KMS-11 (cell line): ENCODE results near the gene FEN1.

Source experiments
- H2AFZ ChIP-seq: fragments of 200-600 bp; sonication (generic); 2 replicates; pipeline ENCODE4 v1.6.1; 2016; ENCODE audit warnings: antibody characterized with exemption, mixed run types, low read depth
- H3K27ac ChIP-seq: fragments of 200-600 bp; sonication (generic); 2 replicates; pipeline ENCODE4 v1.6.1; 2016; ENCODE audit warnings: mild to moderate bottlenecking, mixed run types
- H3K27me3 ChIP-seq: fragments of 200-600 bp; sonication (generic); 2 replicates; pipeline ENCODE4 v1.6.1; 2017; ENCODE audit warnings: mild to moderate bottlenecking, low read depth, mixed run types, moderate library complexity; ENCODE audit not compliant: insufficient read depth
- H3K36me3 ChIP-seq: fragments of 200-600 bp; sonication (generic); 2 replicates; pipeline ENCODE4 v1.6.1; 2017; ENCODE audit warnings: mild to moderate bottlenecking, mixed run types; ENCODE audit not compliant: insufficient read depth
- H3K4me1 ChIP-seq: fragments of 200-600 bp; sonication (generic); 2 replicates; pipeline ENCODE4 v1.6.1; 2016; ENCODE audit warnings: mild to moderate bottlenecking, low read depth, mixed run types; ENCODE audit not compliant: poor library complexity, severe bottlenecking
- H3K4me2 ChIP-seq: fragments of 200-600 bp; sonication (generic); 2 replicates; pipeline ENCODE4 v1.7.0; 2016; ENCODE audit warnings: mild to moderate bottlenecking, mixed run types
- H3K4me3 ChIP-seq: fragments of 200-600 bp; sonication (generic); IDR thresholded peaks from 2 replicates; pipeline ENCODE4 v1.6.1; 2017; ENCODE audit warnings: low read depth, low read length, mixed read lengths; ENCODE audit not compliant: insufficient read depth
- H3K79me2 ChIP-seq: fragments of 200-600 bp; sonication (generic); 2 replicates; pipeline ENCODE4 v1.6.1; 2016; ENCODE audit warnings: low read depth, mixed run types; ENCODE audit not compliant: insufficient read depth
- H3K9ac ChIP-seq: fragments of 200-600 bp; sonication (generic); 2 replicates; pipeline ENCODE4 v1.6.1; 2016; ENCODE audit warnings: mild to moderate bottlenecking, mixed run types
- H4K20me1 ChIP-seq: fragments of 200-600 bp; sonication (generic); 2 replicates; pipeline ENCODE4 v1.6.1; 2016; ENCODE audit warnings: mild to moderate bottlenecking, mixed run types; ENCODE audit not compliant: insufficient read depth
- CTCF ChIP-seq: fragments of 200-600 bp; sonication (generic); conservative IDR thresholded peaks from 2 replicates; pipeline ENCODE4 v1.6.1; 2017; ENCODE audit warnings: low read depth, mild to moderate bottlenecking, antibody characterized with exemption, low read length, moderate library complexity, mixed read lengths

FEN1 gene

GRCh38 chr11:61776561-61777075 is 16.1 kb upstream of the FEN1 start:
- H3K79me2 ChIP-seq, result no peaks in the 10 kb centered on the region
- TF ChIP-seq CTCF, result peak; percentile 66
- H3K9ac ChIP-seq, result no peak overlapping the region

GRCh38 chr11:61777234-61778090 is 15.2 kb upstream of the FEN1 start:
- Histone ChIP-seq H3K9ac (no peak overlapping the region), H3K27me3 (no peaks in the 10 kb centered on the region), H2AFZ (peak overlapping the region; percentile 73), H3K27ac (no peak overlapping the region), H3K79me2 (no peaks in the 10 kb centered on the region), H3K4me3 (no peak overlapping the region), H4K20me1 (no peaks in the 10 kb centered on the region), H3K4me2 (peak overlapping the region; percentile 45), H3K4me1 (peaks cover 7% of the 10 kb centered on the region), H3K36me3 (no peaks in the 10 kb centered on the region)
- no peak for TF ChIP-seq CTCF

More at GRCh38 chr11:61776561-61777075, 16.1 kb upstream of the FEN1 start:
- Histone ChIP-seq H3K4me3 (no peak overlapping the region), H3K36me3 (no peaks in the 10 kb centered on the region), H2AFZ (peak overlapping the region; percentile 73; the same call in 1 of the 2 replicates), H3K27ac (no peak overlapping the region), H4K20me1 (no peaks in the 10 kb centered on the region), H3K4me1 (peaks cover 7% of the 10 kb centered on the region), H3K4me2 (peak overlapping the region; percentile 45; the same call in 1 of the 2 replicates), H3K27me3 (no peaks in the 10 kb centered on the region)

GRCh38 chr11:61778357-61778886 is 14.3 kb upstream of the FEN1 start:
- no peak overlapping the region for H3K27ac ChIP-seq
- no peak overlapping the region for H2AFZ ChIP-seq
- no peaks in the 10 kb centered on the region for H3K79me2 ChIP-seq
- TF ChIP-seq CTCF, result no peak
- no peak overlapping the region for H3K4me2 ChIP-seq
- peaks cover 7% of the 10 kb centered on the region for H3K4me1 ChIP-seq
- H3K27me3 ChIP-seq, result no peaks in the 10 kb centered on the region
- H4K20me1 ChIP-seq, result no peaks in the 10 kb centered on the region
- no peaks in the 10 kb centered on the region for H3K36me3 ChIP-seq
- H3K9ac ChIP-seq, result no peak overlapping the region
- no peak overlapping the region for H3K4me3 ChIP-seq

- Histone ChIP-seq H3K9ac (no peak overlapping the region), H3K27me3 (no peaks in the 10 kb centered on the region), H2AFZ (no peak overlapping the region), H4K20me1 (no peaks in the 10 kb centered on the region), H3K4me2 (no peak overlapping the region), H3K36me3 (no peaks in the 10 kb centered on the region), H3K4me1 (peaks cover 7% of the 10 kb centered on the region), H3K27ac (no peak overlapping the region), H3K79me2 (no peaks in the 10 kb centered on the region), H3K4me3 (no peak overlapping the region)
- no peak for TF ChIP-seq CTCF
Observed at GRCh38 chr11:61778920-61779650, 13.6 kb upstream of the FEN1 start.
